Sigmoid colon (tissue), 7 donors: Measurements from ENCODE around the gene PAPPA. TPM values are rescaled to one million over a fixed set of nuclear protein-coding genes. Genes with fewer than 3 reads are reported as not detected.

Experiments
- DNase-seq: peaks from one replicate; pipeline ENCODE4 v3.0.0-alpha.2; 2019
- H3K27ac ChIP-seq, 4 donors: fragments of 200-600 bp; sonication (generic); one replicate each; pipeline ENCODE4 v1.5.1; 2016 to 2019; ENCODE audit warnings: mild to moderate bottlenecking in 1 of 4
- H3K27me3 ChIP-seq, 3 donors: fragments of 200-600 bp; sonication (generic); one replicate each; pipeline ENCODE4 v1.5.1; 2019; ENCODE audit warnings: mild to moderate bottlenecking in 1 of 3
- H3K36me3 ChIP-seq, 4 donors: fragments of 200-600 bp; sonication (generic); one replicate each; pipeline ENCODE4 v1.5.1; 2016 to 2019
- H3K4me1 ChIP-seq, 4 donors: fragments of 200-600 bp; sonication (generic); one replicate each; pipeline ENCODE4 v1.5.1; 2017 to 2019
- H3K4me3 ChIP-seq, 4 donors: fragments of 200-600 bp; sonication (generic); one replicate each; pipeline ENCODE4 v1.5.1; 2017 to 2019; ENCODE audit warnings: mild to moderate bottlenecking in 2 of 4, moderate library complexity in 1 of 4
- H3K9me3 ChIP-seq, 4 donors: fragments of 200-600 bp in 3 of 4; sonication (generic) in 3 of 4; one replicate each; pipeline versions ENCODE4 v1.5.1 to v1.6.1; 2013 to 2019
- EP300 ChIP-seq, 4 donors: sonication (generic); formaldehyde crosslinking; IDR thresholded peaks; one replicate each; pipeline ENCODE4 v1.6.1; 2017; ENCODE audit warnings: antibody characterized with exemption in 4 of 4
- POLR2A ChIP-seq, 2 donors: fragments of 450-650 bp; IDR thresholded peaks; one replicate each; pipeline ENCODE4 v1.6.1; 2016; ENCODE audit warnings: antibody characterized with exemption in 2 of 2, mild to moderate bottlenecking in 2 of 2, moderate library complexity in 2 of 2
- POLR2AphosphoS5 ChIP-seq, 4 donors: sonication (generic); formaldehyde crosslinking; IDR thresholded peaks; one replicate each; pipeline ENCODE4 v1.6.1; 2017; ENCODE audit warnings: antibody characterized with exemption in 4 of 4
- WGBS, 2 donors: extraction: QIAGEN DNeasy Blood & Tissue Kit; methylation state at CpG; one replicate each; pipeline ENCODE4 v1.1.7; 2013; 5-methylcytosine and 5-hydroxymethylcytosine counted together
- intact Hi-C: fragments of 100-400 bp; cut with DNase I; formaldehyde crosslinking; loops from one replicate; pipeline ENCODE4 v1.15.1; 2023
- polyA plus RNA-seq, 3 donors: library from polyadenylated mRNA; stranded (reverse); fragments of 200-250 nt; gene quantifications; one replicate each; pipeline ENCODE4 v1.2.3, GENCODE V29; 2013
- total RNA-seq, 4 donors: library from RNA; depleted of rRNA; stranded (reverse); fragments of >200 nt; gene quantifications; one replicate each; pipeline ENCODE4 v1.1.0, GENCODE V29; 2016
- TF ChIP-seq, protein P1 (sequence below), 4 experiments: fragments of 450-650 bp in 3 of 4; fragments of 200-600 bp in 1 of 4; IDR thresholded peaks; one replicate each; pipeline ENCODE4 v1.5.1; 2016 to 2019; ENCODE audit warnings: antibody characterized with exemption in 4 of 4, mild to moderate bottlenecking in 3 of 4, moderate library complexity in 2 of 4
- donor health status: healthy with polysubstance abuse.
- donor health status: Bipolar disorder and iron deficiency.
- donor health status: healthy.

Gene PAPPA
- total and polyA plus RNA-seq, 7 donors, result under 0.01 to 6.6 (median 3.6) TPM

DNA sequence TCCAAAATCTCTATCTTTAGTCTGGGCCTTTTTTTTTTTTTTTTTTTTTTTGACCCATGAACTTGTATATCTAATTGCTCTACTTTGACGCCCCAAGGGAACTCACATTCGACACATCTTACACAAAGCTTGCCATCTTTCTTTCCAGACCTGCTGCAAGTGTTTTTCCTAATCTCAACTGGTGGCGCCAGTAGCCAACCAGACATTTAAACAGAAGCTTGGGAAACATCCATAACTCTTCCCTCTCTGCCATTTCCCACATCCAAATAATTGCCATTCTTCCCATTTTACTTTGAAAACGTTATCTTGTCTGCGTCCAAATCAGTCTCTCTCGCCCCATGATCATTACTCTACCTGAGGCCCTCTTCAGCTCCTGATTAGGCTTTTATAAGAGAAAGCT is 130.9 kb downstream of the PAPPA start:
- TF ChIP-seq EP300 (IDR thresholded peaks at IDR 0.05) (no peak), POLR2A (IDR thresholded peaks at IDR 0.05) (no peak), POLR2AphosphoS5 (IDR thresholded peaks at IDR 0.05) (no peak)
- TF ChIP-seq, protein P1, sequence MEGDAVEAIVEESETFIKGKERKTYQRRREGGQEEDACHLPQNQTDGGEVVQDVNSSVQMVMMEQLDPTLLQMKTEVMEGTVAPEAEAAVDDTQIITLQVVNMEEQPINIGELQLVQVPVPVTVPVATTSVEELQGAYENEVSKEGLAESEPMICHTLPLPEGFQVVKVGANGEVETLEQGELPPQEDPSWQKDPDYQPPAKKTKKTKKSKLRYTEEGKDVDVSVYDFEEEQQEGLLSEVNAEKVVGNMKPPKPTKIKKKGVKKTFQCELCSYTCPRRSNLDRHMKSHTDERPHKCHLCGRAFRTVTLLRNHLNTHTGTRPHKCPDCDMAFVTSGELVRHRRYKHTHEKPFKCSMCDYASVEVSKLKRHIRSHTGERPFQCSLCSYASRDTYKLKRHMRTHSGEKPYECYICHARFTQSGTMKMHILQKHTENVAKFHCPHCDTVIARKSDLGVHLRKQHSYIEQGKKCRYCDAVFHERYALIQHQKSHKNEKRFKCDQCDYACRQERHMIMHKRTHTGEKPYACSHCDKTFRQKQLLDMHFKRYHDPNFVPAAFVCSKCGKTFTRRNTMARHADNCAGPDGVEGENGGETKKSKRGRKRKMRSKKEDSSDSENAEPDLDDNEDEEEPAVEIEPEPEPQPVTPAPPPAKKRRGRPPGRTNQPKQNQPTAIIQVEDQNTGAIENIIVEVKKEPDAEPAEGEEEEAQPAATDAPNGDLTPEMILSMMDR (IDR thresholded peaks at IDR 0.05), result no peak
- Histone ChIP-seq H3K4me1 (no peaks in the 10 kb centered on the region), H3K36me3 (no peaks in the 10 kb centered on the region), H3K27ac (no peak overlapping the region), H3K4me3 (no peak overlapping the region), H3K27me3 (no peaks in the 10 kb centered on the region), H3K9me3 (no peaks in the 10 kb centered on the region)
- no peak for DNase-seq
- 84 to 89% methylated on average over 6 of the region's 6 CpGs for WGBS, 2 donors
- intact Hi-C loops, result no loop called here

DNA sequence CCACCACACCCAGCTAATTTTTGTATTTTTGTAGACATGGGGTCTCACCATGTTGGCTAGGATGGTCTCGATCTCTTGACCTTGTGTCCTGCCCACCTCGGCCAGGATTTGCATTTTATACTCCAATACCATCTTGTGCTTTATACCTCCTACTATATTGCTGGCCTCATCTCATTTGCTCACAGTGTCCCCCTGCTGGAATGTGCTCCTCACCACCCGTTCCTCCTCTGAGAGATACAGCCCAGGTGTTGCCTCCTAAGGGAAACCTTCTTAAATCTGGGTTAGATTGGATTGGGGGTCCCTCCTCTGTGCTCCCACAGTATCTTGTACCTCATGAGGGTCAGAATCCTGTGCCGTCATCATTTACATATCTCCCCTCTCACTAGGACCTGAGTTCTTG is 131.7 kb downstream of the PAPPA start:
- no peak overlapping the region for H3K27ac ChIP-seq
- DNase-seq, result no peak
- TF ChIP-seq, protein P1 (IDR thresholded peaks at IDR 0.05), result no peak
- TF ChIP-seq EP300 (IDR thresholded peaks at IDR 0.05) (no peak), POLR2AphosphoS5 (IDR thresholded peaks at IDR 0.05) (no peak), POLR2A (IDR thresholded peaks at IDR 0.05) (no peak)
- no peak overlapping the region for H3K4me3 ChIP-seq
- H3K36me3 ChIP-seq, result no peaks in the 10 kb centered on the region
- no peaks in the 10 kb centered on the region for H3K9me3 ChIP-seq
- 76 to 78% methylated on average over 4 of the region's 4 CpGs for WGBS, 2 donors
- intact Hi-C loops, result no loop called here
- no peaks in the 10 kb centered on the region for H3K4me1 ChIP-seq
- no peaks in the 10 kb centered on the region for H3K27me3 ChIP-seq

DNA sequence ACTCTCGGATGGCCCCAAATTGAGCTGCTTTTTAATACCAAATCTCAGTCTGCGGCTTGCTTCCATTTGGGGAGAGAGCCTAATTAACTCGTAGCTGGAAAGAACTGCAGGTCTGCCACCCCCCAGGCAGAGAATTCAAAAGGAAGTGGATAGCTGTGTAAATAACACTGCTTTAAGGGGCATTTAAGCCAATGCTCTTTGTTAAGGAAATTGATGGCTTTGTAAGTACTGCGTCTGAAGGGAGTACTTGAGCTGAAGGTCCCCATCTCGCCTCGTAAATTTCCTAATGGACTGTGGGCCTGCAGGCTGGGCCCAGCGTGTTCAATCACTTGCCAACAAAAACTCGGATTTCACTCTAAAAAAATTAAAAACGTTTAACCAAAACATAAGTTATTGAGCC is 132.7 kb downstream of the PAPPA start:
- TF ChIP-seq EP300 (IDR thresholded peaks at IDR 0.05), result no peak
- TF ChIP-seq, protein P1 (IDR thresholded peaks at IDR 0.05), result no peak
- TF ChIP-seq POLR2A (IDR thresholded peaks at IDR 0.05), result no peak
- TF ChIP-seq POLR2AphosphoS5 (IDR thresholded peaks at IDR 0.05), result no peak
- no peak for DNase-seq
- Histone ChIP-seq H3K27ac (no peak overlapping the region), H3K4me3 (no peak overlapping the region), H3K4me1 (no peaks in the 10 kb centered on the region), H3K27me3 (no peaks in the 10 kb centered on the region), H3K36me3 (no peaks in the 10 kb centered on the region), H3K9me3 (no peaks in the 10 kb centered on the region)
- intact Hi-C loops, result no loop called here
- 32 to 60% methylated on average over 9 of the region's 9 CpGs for WGBS, 2 donors

DNA sequence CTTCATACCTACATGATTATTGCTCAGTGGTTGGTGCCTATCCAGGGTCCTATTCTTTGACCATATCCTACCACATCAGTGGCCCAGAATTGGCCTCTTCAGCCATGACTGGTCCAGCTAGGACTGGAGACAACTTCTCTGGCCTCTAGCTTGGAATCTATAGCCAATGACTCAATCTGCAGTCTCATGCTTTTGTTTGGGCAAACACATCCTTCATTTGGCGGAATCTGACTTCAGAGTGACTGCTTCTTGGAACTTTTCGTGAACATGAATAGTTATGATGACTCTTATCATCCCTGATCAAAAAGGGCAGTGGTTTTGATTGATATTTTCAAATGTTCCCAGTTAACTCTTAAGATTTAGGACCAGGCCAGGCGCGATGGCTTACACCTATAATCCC is 134.1 kb downstream of the PAPPA start:
- no peak overlapping the region for H3K4me3 ChIP-seq
- H3K9me3 ChIP-seq, result no peaks in the 10 kb centered on the region
- TF ChIP-seq, protein P1 (IDR thresholded peaks at IDR 0.05), result no peak
- TF ChIP-seq EP300 (IDR thresholded peaks at IDR 0.05) (no peak), POLR2AphosphoS5 (IDR thresholded peaks at IDR 0.05) (no peak), POLR2A (IDR thresholded peaks at IDR 0.05) (no peak)
- H3K27me3 ChIP-seq, result no peaks in the 10 kb centered on the region
- H3K27ac ChIP-seq, result no peak overlapping the region
- H3K36me3 ChIP-seq, result no peaks in the 10 kb centered on the region
- intact Hi-C loops, result no loop called here
- no peaks in the 10 kb centered on the region for H3K4me1 ChIP-seq
- no peak for DNase-seq
- WGBS, 2 donors, result 90 to 91% methylated on average over 4 of the region's 4 CpGs

DNA sequence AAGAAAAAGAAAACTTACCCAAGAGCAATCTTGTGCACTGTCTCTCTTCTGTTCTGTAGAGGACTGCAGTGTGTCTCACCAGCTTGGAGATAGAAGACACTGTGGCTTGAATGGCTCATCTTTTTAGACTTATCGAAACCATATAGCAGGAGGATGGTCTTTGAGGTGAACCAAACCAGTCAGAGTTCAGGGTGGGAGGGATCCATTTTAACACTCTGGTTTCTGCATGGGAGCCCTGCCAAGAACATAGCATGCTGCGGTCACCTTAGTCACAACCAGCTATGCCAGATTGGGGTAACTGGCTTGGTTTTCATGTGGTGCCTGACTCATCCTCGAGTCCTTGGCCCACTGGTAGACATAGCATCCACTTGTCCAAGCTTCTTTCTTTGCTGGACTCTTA is 135.1 kb downstream of the PAPPA start:
- Histone ChIP-seq H3K27me3 (no peaks in the 10 kb centered on the region), H3K4me3 (no peak overlapping the region), H3K9me3 (no peaks in the 10 kb centered on the region), H3K4me1 (no peaks in the 10 kb centered on the region), H3K27ac (no peak overlapping the region), H3K36me3 (no peaks in the 10 kb centered on the region)
- intact Hi-C loops, result no loop called here
- 89 to 91% methylated on average over 3 of the region's 3 CpGs for WGBS, 2 donors
- TF ChIP-seq POLR2A (IDR thresholded peaks at IDR 0.05) (no peak), EP300 (IDR thresholded peaks at IDR 0.05) (no peak), POLR2AphosphoS5 (IDR thresholded peaks at IDR 0.05) (no peak)
- TF ChIP-seq, protein P1 (IDR thresholded peaks at IDR 0.05), result no peak
- DNase-seq, result no peak
